GM19455 (cell line): ENCODE results near the gene B3GALT2.
"Not testable (repeated sequence)": the region's sequence is repeated elsewhere in the genome, so short reads cannot be mapped to it uniquely, and the experiment has no call there.

Source experiments
- ATAC-seq: cut with Tn5 transposase; IDR thresholded peaks from one replicate; pipeline ENCODE4 v1.9.1; 2021; ENCODE audit not compliant: unreplicated experiment

Gene B3GALT2, protein sequence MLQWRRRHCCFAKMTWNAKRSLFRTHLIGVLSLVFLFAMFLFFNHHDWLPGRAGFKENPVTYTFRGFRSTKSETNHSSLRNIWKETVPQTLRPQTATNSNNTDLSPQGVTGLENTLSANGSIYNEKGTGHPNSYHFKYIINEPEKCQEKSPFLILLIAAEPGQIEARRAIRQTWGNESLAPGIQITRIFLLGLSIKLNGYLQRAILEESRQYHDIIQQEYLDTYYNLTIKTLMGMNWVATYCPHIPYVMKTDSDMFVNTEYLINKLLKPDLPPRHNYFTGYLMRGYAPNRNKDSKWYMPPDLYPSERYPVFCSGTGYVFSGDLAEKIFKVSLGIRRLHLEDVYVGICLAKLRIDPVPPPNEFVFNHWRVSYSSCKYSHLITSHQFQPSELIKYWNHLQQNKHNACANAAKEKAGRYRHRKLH

DNA sequence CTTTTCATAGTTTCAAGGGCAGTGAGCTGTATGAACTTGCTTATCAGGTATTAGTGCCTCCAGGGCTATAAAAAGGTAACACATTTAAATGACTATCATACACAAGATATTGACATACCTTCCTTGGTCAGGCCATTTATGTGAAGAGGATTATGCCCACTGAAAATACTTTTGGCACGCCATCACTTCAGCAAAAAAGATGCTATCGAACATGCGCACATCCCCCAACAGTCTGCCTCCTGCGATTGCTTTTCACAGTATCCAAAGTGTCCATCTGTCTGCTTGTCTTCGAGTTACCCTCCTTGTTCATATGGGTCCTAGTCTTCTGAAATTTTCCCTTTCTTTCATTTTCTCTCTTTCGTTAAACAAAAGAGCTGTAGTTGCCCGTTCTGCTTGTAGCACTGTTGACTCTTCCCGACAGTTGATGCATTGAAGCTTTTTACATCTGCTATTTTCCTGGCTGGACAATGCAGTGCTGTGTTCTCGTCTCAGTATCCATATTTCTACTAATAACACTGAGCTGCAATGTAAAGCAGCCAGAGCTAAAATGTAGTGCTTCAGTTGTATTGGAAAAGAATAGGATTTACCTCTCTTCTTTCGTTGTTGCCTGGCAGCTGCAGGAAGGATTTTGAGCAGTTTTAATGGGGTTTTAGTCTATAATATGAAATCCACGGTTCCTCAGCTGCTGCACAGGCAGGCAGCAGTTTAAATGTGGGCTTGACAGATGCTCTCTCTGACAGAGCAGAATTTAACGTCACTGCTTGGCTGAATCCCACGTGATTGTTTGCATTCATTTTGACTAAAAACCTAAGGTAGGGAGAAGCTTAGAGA lies at the start of gene B3GALT2:
B3GALT2 (minus strand) TSS at position 713 of the 831 bp plus-strand sequence. CDS start 5,051 bp downstream, outside the sequence.
- no peak for ATAC-seq

DNA sequence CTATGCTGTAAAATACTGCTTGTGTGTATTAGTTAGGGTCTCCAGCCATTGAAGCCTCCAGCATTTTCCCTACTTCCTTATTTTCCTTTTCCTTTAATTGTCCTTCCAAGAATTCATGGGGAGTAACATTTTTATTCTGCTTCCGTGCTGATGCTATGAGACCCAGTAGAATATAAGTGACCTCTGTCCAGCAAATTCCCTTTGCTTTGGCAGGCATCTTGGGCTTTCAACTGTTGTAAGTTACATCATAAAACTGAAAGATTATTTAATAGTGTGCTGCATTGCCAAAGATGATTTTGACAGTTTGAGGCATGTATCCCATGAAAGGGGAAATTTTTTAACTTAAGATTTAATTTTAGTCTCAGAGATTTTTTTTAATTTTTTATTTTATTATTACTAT lies 48.1 kb upstream of the B3GALT2 start:
- no peak for ATAC-seq

DNA sequence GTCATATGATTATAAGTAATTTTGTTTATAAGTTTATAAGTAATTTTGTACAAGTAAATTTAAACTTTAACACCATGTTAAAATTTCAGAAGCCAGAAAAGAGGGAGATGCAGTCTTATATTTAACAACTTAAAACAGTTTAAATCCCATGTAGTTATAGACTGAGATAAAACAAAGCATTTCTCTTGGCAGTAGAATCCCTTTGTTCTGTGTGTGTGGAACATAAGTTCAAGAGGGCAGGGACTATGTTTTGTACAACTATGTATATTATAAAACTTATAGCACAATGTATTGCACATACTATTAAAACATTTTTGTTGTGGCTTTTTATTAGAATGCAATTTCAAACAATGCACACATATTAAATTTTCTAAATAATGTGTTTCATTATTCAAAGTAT lies 44.7 kb upstream of the B3GALT2 start:
- not testable (repeated sequence) for ATAC-seq

DNA sequence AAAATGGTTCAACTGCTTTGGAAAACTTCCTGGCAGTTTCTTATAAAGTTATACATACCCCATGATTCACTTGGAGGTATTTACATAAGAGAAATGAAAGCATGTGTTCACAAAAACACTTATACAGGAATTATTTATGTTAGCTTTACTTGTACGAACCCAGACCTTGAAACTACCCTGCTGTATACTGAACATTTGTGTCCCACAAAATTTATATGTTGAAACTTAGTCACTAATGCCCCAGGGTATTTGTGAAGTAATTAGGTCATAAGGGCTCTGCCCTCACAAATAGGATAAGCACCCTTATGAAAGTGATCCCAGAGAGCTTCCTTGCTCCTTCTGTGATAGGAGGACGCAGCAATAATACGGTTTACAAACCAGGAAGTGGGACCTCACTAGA lies 42.7 kb upstream of the B3GALT2 start:
- ATAC-seq = no peak

DNA sequence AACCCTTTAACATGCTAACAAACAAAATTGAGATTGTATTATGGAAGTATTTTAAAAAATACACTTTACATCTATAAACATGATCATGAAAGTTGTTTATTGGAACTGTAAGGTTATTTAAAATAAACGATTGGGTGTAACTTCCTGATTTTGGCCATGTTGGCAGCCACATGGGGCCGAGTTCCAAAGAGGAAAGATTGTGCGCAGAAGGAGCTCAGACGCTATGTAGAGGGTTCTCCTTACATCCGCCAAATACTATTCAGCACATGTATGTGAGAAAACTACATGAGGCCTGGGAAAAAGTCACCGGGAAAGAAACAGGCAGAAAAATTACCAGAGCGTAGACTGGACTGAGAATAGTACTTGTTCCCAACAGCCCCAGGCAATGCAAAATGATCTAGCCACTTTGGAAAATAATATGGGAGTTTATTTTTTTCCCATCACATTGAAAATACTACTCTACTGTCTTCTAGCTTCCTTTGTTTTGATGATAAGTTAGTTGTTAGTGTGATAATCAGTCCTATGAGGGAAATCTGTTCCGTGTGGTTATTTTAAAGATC lies 35.7 kb upstream of the B3GALT2 start:
- ATAC-seq = no peak

DNA sequence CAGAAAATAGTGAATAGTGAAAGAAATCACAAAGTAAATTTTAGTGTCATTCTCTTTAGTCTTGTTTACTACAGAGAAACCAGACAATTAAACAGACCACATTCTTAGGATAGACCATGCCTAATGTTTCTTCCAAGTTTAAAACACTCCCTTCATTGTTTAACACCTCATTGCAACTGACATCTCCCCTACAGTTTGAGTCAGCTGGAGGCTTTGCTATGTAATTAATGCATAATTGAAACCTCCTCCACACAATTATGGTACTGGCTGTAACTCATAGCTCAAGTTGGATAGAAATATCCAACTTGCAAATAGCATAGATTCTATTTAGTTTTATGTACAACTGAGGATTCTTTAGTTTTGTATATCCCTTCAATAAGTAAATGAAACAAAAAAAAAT lies 35.2 kb upstream of the B3GALT2 start:
- ATAC-seq = no peak

DNA sequence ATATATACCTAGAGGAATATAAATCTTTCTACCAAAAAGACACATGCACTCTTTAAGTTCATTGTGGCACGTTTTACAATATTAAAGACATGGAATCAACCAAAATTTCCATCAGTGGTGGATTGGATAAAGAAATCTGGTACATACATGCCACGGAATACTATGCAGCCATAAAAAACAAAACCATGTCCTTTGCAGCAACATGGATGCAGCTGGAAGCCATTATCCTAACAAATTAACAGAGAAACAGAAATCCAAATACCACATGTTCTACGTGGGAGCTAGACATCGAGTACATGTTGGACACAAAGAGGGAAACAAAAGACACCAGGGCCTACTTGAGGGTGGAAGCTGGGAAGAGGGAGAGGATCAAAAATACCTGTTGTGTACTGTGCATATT lies 33.0 kb upstream of the B3GALT2 start:
- ATAC-seq = no peak

DNA sequence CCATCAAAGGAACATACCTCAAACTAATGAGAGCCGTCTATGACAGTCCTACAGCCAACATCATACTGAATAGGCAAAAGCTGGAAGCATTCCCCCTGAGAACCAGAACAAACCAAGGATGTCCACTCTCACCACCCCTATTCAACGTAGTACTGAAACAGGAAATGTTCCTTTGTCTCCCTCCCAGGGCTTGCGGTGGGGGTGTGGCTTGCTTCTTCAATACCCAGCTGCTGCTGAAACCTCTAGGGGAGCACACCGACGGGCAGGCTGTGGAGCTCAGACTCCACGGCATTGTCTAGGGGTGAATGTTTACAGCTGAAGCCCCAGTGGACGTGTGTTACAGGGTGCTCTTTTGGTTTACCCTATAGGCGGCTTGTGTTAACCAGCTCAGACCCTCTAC lies 30.5 kb upstream of the B3GALT2 start:
- ATAC-seq = peak; percentile 66

DNA sequence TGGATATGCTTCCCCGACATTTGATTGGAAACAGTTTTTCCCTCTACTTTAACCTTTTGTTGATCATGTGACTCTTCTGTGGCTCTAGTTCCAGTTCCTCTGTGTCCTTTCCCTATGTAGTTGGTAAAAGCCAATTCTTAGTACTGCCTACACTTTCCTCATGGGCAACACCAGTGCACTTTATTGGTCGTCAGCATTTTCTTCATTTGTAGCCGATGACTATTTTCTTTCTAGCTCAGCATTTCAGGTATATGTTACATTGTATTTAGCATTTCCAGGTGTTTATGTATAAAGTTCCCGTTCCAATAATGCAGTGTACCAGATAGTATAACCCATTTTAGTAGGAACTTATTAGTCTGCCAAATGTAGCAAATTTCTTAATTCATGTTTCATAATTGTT lies 27.6 kb upstream of the B3GALT2 start:
- no peak for ATAC-seq

DNA sequence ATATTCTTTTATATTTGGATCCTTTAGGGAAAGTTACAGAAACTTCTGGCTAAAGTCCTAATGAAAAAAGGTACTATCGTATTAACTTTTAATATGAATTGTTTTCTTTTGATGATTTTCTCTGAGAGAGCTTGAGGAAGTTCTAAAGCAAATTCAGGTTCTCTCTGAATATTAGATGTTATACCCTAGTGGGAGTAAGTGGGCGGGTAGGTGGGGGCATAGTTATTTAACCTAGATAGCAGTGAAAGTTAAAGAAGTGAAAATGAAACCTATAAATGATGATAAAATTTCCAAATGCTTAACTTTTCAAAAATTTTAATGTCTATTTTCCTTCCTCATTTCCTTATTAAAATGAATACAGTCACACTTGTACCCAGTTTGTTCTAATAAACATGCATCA lies 26.2 kb upstream of the B3GALT2 start:
- ATAC-seq = no peak

DNA sequence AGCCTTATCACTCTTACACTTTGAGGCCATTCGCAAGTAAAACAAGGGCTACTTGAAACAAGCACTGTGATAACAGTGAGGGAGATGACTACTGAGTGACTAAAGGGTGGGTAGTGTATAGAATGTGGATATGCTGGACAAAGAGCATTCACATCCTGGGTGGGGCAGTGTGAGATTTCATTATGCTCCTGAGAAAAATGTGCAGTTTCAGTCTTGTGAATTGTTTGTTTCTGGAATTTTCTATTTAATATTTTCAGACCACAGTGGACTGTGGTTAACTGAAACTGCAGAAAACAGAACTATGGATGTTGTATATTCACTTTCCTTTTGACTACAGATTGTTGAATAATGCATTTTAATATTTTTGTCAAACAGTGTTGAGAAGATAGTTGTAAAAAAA lies 25.1 kb upstream of the B3GALT2 start:
- peak; percentile 67 for ATAC-seq

DNA sequence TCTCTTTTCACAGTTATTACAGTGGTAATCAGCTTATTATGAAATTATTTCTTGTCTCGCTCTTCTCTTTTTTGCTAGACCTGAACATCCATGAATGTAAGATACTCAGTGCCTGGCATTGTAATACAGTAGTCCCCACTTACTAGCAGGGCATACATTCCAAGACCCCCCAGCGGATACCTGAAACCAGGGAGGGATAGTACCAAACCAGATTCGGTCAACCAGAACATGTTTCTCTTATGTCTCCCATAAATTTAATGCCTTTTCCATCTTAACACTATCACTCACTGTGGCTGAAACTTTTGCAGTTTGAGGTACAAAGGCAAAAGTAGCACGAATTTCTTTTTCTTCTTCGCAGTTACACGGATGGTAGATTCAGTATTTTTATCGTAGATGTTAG lies 24.6 kb upstream of the B3GALT2 start:
- ATAC-seq = no peak

DNA sequence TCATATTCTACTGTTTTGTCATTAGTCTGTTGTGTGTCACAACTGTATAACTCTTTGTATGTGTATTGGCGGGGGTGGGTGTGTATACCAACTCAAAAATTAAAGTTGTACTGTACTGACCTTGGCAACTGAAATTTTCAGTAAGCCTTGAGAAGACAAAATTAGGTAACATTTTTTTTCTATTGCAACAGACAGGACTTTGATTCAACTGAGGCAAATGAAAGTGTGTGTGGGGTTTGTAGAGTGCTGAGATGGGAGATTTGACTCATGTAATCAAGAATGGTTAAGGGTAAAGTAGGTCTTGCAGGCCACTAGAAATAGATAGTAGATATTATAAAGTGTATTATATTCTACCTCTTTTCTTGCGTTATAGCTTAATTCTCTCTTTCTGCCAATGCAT lies 14.6 kb upstream of the B3GALT2 start:
- ATAC-seq = no peak

DNA sequence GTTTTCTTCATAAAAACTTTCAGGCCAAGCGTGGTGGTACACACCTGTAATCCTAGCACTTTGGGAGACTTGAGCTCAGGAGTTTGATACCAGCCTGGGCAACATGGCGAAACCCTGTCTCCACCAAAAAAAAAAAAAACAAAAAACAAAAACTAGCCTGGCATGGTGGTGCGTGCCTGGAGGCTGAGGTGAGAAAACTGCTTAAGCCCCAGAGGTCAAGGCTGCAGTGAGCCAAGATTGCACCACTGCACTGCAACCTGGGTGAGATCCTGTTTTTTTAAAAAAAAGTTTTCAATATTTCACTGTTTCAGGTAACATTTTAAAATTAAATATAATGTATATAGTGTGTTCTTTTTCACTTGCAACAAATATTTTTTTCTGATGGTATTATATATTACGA lies 13.5 kb upstream of the B3GALT2 start:
- no peak for ATAC-seq

DNA sequence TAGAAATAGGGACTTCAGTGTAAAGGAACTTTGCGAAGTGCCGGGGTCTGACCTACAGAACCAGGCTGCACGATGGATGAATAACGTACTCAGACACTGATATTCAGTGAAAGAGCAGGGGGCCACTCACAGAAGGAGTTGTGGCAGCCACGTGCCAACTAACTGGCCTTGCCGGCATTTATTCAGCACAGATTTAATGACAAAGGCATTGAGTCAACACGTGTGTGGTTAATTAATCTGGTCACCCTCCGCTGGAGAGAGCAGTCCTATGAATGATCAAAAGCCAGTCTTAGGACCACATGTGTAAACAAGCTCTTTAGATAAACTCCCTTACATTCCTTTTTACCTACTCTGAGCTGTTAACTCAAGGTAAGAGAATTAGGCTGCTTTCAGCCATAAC lies 6.2 kb upstream of the B3GALT2 start:
- no peak for ATAC-seq

DNA sequence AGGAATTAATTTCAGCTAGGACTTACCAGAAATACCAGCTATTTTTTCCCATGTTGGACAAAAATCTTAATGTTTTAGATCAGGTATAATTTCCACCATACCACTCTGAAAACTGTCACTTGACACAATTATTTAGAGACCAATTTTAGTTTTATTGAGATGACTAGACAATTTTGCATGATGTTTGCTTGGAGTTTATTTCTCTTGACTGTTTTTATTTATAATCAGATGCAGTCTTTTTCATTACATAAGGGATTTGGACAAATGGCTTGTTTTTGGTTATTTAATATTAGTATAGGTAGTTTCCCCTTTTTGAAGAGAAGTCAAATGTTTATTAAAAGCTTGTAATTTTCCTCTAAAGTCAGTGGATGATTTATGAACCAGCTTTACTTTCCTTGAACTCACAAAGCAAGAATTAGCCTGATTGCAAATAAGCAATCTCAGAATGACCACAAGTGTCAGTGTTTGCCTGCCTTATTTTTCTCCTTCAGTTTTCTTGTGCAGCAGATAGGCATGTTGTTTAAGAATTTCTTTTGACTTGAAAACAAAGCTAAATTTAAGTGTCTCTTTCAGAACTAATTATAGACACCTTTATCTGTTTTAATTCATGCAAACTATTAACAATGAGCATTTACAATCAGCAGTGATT lies 3.8 kb upstream of the B3GALT2 start:
- no peak for ATAC-seq

DNA sequence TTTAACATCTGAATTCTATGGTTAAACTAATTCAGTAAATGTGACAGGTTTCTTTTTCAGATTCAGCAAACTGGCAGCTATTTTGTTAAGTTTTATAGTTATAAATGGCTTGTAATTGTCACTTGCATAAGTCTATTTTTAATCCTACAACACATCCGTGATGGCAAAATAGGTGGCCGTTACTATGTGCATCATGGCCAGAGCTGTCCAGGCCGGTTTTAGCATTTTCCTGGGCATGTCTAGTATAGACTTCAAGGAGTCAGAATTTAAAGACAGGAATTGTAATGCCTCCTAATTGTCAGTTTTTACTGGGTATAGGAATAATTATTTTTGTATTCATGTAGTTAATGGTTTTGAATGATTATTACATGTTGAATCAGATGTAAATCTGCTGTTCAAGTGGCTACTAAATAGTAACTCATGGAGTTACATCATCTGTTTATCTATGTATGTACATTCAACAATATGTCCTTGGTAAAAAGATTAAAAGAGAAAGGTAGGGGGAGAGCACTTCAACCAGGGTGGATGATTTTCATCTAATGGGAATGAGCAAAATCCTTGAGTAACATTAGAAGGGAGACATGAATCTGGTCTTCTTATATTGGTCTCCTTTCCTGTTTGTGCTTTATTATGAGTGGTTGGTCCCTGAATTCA lies 3.2 kb upstream of the B3GALT2 start:
- ATAC-seq = no peak

DNA sequence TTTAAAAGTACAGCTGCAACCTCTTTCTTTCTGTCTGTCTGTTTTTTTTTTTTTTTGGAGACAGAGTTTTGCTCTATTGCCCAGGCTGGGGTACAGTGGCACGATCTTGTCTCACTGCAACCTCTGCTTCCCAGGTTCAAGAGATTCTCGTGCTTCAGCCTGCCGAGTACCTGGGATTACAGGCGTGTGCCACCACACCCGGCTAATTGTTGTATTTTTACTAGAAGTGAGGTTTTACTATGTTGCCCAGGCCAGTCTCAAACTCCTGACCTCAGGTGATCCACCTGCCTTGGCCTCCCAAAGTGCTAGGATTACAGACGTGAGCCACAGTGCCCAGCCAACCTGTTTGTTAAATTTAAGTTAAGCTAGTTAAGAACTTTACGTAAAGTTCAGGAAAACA lies 2.5 kb upstream of the B3GALT2 start:
- ATAC-seq = not testable (repeated sequence)

DNA sequence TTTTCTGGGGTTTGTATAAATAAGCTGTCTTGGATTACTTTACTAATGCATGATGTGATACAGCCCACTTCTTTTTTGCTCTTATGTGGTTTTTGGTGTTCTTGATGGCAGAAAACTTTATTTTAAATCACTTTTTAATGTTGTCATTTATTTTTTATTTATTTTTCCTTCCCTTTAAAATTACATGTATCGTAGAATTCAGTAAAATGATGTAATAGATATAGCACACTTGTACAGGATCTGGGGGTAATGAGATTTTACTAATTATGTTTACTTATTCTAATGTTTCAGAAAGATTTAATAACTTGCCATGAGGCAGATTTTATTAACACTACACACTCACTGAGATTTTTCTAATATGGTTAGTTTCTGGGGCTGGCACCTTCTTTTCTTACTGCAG lies 701 bp upstream of the B3GALT2 start:
- no peak for ATAC-seq

DNA sequence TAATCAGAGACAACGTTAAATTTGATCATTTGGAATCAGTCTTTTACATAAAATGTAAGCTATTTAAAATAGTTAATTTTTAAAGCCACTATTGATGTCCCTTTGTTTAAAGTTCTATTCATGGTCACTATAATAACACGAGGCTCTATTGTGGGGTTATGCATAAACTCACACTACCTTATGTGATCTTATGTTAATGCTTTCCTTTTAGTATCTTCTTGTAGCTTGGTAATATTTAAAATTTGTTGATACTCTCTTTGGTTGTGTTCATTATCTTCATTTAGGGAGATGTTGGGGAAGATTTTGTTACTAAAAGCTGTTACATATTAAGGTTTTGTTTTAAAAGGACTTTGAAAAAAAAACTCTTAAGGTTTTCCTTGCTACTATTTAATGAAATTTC lies 1.2 kb downstream of the B3GALT2 start:
- ATAC-seq = no peak

DNA sequence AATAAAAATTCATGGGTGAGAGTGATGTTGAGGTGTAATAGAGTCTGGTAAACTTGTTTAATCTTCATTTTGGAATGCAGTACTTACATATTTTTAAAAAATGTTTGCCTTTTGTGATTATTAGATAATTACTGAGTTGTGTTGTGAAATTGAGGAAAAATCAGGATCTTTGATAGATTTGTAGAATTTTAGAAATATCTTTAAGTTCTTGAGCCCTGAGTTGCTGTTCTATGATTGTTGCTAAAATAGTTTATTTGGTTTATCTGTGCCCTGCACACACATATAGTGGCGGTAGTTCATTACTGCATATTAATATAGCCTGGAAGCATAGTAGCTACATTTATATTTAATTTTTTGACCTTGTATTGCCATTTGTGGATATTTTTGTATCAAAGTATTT lies 1.6 kb downstream of the B3GALT2 start:
- no peak for ATAC-seq
